Midbrain (tissue), 1 donor: ENCODE measurements around the gene NAT8L.

Source experiments
- DNase-seq: peaks from one replicate; lab custom pipeline; 2025; lab: John Stamatoyannopoulos, UW

The NAT8L gene

DNA sequence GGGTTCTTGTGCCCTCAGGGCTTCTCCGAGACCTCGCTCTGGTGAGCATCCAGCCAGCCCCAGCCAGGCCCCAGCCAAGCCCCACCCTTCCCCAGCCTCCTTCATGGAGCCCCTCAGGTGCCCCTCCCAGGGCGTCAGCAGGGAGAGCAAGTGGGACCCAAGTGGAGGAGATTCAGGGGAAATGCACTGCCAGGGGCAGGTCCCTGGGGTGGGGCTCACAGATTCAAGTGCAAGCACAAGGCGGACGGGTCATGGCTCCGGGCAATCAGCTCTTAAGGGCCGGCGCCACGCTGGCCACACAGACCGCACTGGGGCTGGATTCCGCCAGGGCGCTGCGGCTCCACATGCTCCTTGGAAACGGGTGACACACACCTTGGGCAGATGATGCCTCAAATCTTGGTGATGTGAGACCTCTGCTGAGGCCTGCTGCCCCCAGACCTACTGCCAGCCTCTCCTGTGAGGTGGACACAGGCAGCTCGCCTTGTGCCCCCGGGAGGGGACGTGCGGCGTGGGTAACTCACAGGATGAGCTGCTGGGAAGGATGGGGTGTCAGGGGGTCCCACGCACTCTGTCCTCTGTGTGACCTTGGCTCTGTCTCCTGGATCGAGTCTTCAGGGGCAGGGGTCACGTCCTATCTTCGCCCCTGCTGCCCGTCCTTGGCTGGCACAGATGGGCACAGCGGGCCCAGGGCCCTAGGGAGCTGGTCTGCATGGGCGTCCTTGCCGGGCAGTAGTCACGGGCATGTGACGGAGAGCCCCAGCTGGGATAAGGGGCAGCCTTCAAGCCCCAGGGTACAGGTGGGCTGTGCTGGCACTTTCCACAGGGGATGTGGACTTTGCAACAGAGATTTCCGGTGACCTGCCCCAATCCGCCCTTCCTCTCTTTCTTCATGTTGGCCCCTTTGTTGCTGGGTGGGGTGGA, 17.1 kb downstream of the NAT8L start:
- no peak for DNase-seq

DNA sequence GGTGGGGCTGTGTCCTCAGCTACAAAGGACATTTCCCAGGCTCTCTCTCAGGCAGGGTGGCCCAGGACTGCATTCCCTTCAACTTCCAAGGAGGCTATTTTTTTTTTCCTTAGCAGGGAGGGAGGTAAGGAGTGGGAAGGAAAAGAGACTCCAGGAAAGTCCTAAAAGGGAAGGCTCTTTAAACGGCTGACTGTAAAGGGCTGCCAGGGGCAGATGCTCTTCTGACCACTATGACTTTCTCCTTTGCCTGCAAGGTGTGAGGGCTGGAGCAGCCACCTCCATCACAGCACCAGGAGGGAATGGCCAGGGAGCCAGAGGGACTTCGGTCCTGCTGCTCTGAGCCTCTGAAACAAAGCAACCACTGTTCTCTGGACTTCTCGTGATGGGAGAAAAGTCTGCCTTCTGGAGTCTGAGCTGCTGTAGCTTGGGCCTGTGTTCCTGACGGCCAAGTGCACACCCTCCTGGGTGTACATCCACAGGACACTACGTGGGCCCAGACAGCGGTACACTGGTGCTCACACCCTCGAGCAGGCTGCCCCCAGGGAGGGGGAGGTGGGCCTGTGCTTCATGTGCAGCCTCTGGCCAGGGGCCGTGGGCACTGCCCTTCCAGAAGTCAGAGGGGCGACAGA, 17.9 kb downstream of the NAT8L start:
- DNase-seq: no peak

DNA sequence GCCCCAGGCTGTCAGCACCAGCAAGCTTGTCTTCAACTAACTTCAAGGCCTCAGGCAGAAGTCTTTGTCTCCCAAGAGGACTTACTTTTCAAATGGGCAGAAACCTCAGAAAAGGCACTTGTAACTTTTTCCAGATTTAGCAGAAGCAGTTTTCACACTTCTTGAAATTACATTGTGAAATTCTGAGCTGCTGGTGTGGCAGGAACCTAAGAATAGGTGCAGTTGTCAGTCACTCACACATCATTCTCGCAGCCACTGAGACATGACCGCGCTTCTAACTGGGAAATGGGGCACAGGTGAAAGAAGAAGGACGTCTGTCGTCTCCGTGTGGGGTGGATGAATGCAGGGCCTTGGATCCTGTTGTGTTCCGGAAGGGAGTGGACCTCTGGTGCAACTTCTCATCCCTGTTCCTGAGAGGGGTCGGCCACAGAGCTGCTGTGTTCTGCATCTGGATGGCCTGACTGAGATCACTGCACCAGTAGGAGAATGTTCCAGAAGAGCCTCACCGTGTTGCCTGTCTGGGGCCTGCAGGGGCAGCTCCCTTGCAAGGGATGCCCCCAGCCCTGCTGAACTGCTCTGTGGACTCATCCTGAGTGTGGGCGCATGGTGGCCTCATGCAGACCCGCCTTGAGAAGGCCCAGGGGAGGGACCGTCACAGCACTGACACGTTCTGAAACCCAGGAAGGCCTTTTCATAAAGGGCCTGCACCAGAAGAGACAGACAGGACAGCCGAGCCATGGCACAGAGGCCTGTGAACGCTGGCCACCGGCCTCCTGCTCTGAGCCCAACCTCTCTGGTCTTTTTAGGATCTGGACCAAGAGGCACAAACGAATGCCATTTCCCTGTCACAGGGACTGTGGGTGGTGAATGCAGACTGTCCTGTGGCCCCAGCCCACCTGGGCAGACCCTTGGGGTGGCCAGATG, 18.7 kb downstream of the NAT8L start:
- DNase-seq: no peak

DNA sequence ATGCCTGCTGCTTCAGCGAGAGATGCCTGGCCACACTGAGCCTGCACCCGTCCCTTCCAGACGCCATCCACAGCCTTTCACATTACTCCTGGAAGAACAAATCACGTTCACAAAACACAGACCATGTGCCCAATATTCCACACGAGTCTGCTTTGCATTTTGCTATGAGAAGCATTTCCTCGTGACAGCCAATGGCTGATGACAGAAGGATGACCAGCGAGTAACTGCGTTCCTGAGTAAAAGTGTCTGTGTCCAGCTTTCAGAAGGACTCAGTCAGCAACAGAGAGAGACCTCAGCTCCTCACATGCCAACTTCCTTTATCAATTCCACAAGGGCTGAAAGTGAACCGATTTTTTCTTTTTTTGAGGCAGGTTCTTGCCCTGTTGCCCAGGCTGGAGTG, 19.5 kb downstream of the NAT8L start:
- no peak for DNase-seq

DNA sequence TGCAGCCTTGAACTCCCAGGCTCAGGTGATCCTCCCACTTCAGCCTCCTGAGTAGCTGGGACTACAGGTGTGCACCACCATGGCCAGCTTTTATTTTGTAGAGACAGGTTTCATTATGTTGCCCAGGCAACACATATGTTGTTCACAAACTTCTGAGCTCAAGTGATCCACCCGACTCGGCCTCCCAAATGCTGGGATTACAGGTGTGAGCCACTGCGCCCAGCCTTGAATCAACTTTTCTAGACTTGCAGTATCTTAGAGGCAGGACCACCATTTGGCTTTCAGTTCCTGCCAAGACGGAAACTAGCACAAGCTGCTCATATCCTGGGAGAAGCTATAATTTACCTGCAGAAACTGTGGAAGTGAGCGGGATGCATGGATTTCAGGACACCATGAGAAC, 19.9 kb downstream of the NAT8L start:
- DNase-seq: no peak

DNA sequence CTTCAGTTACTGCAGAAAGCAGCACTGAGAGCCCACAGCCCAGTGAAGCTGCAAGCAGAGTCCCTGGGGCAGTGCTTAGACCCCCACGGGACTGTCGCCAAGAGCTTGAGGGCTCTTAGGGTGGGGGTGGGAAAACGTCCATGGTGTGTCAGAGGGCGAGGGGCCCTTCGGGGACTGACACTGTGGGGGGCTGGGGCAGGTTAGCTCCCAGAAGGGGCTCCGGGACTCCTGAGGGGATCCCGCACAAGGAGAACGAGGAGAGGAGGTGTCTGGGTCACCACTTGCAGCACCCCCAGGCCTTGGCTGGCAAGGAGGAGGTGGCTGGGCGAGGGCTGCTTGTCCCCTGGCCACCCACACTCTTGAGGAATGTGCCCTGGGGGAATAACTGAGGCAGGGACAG, 20.8 kb downstream of the NAT8L start:
- DNase-seq: no peak

DNA sequence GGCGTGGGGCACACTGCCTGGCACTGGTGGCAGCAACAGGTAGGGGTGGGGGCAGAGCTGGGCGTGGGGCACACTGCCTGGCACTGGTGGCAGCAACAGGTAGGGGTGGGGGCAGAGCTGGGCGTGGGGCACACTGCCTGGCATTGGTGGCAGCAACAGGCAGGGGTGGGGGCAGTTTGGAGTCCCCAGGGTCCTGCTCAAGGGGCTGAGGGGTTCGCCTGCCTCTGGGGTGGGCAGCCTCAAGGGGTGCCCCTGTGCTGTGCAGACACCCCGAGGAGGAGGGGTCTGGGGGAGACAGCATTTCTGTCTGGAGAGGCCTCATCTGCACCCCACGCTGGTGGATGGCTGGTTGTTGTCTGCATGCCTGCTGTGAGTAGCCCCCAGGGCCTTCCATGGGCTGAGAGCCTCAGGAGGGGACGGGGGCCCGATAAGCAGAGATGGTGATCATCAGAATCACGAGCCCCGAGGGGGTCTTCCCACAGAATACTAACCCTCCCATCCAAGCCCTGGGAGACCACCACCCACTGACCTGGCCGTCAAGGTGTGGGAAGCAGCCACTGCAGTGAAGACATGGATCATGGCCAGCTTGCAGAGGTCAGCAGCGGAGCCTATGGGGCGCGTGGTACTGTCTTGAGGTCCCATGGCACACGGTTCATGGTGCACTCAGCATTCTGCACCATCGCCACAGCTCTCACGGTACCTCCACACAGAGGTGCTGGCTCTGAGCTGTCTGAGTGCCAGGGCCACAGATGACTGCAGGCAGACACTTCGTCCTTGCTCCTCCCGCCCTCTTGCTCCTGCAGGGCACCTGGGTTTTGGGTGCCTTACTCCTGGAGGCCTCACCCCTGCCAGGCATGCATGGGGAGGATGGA, 21.5 kb downstream of the NAT8L start:
- no peak for DNase-seq

DNA sequence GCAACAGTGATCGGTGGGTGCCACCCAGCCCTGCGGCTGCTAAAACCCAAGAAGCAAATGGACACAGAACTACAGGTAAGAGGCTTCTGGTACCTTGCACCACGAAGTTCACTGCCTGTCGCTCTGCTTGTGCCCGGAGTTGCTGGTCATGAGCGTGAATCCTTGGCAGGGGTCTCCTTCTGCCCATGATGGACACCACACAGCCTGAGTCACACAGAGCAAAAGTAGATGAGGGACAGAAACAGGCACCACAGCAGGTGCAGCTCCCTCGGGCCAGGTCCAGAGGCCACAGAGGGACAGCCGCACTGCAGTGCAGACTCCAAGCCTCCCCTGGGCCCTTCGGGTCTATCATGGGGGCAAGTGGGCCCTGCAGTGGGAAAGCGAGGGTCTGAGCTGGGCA, 22.4 kb downstream of the NAT8L start:
- no peak for DNase-seq

DNA sequence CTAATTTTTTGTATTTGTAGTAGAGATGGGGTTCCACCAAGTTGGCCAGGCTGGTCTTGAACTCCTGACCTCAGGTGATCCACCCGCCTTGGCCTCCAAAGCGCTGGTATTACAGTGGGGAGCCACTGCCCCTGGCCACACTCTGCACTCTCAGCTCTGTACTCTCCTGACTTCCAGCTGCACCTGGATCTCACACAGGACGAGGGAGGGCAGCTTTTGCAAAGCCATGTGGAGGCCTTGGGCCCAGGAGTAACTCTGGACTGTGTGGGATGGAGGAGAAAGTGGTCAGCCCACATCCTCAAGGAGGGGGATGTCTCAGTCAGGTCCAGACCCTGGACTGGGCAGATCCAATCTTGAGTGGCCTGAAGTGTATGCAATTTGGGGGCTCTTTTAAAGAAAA, 23.0 kb downstream of the NAT8L start:
- no peak for DNase-seq

DNA sequence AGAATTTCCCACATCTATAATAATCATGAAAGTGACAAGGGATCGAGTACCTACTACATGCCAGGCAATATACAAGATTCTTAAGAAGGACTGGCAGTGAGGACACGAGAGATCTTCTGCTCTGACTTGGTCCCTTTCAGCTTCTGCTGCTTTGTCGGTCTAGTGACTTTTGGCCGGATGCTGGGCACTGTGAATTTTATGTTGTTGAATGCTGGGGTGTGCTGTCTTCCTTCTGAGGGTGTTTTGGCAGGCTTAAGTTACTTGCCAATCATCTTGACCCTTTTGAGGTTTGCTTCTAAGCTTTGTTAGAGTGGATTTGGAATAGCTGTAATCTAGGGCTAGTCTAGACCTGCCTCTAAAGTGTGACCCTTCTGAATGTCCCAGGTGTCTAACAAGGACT, 23.5 kb downstream of the NAT8L start:
- DNase-seq: no peak

DNA sequence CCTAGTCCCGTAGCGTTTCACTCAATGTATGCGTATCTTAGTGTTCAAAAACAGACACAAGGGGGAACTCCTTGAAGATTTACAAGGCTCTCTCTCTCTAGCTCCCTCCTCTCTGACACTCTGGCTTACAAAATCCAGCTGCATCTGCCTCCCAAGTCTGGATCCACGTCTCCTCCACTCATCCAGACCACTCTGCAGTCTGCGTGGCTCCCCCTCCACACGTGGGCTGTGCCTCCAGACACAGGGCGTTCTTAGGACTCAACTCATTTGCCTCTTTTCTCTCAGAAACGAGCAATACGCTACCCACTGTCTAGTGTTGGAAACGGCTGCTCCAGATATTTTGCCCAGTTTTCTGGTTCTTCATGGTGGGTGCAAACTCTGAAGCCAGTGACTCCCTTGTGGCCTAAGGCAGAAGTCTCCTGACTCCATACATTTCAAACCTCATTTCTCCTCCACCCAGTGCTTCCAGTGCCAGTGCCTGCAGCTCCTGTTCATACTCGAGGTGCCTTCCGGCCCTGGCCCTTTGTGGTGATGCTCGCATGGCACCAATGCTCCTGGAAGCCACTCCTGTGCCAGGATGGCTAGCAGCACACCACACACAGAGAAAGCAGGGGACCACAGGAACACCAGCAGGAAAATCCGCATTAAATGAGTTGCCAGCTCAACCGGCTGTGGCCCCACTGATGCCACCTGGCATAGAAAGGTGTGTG, 24.1 kb downstream of the NAT8L start:
- no peak for DNase-seq

DNA sequence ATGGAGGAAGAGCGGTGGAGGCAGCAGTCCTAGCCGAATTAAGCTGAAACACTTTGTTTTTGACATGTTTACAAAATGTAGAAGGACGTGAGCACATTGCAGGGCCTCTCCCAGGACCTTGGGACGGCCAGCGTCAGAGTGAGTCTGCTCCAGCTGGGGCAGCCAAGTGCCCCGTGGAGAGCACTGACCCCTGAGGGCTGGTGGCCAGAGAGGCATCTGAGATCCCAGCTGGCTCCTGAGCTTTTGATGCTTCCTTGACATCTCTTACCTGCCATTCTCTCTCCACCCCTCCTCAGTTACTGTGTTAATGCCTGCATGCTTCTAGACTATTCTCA, 24.7 kb downstream of the NAT8L start:
- no peak for DNase-seq

DNA sequence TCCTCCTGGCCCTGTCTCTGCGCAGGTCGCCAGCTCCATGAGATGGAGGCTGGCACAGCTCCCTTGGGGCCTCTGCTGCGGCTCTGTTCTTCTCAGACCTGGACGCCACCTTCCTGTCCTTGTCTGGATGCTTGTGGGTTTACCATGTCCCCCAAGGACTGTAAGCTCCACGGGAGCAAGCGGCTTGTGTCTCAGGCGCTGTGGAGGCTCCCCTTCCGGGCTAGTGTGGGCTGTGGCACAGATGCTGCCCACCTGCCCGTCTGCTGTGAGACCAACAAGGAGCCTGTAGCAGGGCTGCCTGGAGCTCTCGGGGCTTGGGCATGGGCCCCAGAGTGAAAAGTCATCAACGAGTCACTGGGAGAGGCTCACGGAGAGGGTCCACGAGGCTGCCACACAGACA, 25.2 kb downstream of the NAT8L start:
- DNase-seq: no peak

DNA sequence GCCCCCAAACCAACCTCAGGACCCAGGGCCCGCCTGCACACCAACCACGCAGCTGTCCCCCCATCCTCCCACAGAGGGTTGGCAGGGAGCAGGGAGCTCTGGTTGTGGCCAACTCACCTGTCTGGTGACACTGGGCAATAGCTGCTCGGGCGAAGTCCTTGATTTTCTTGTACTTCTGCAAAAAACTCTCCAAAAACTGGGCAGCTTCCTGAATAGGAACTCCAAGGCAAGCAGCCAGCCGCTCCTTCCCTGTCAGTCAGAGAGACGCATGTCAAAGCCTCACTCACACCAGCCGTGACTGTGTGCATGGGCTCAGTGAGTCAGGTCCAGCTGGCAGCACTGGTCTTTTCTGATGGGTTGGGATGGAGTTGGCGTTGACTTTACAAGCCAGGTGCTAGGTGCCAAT, 26.4 kb downstream of the NAT8L start:
- DNase-seq: no peak

DNA sequence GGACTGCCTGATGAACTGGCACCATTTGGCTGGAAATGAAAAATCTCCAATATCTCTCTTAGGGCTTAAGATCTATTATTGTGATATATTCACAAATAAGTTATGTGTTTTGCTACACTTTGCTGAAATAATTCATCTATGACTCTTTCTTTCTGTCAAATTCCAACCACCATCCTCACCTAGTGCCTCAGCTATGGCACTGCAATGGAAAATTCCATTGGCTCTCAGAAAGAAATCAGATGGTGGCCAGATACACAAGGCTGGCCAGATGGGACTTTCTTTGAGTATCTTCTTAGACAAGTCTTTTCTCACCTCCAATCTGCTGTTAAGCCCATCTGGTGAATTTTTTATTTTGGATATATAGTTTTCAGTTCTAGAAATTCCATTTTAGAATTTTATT, 28.0 kb downstream of the NAT8L start:
- DNase-seq: no peak

DNA sequence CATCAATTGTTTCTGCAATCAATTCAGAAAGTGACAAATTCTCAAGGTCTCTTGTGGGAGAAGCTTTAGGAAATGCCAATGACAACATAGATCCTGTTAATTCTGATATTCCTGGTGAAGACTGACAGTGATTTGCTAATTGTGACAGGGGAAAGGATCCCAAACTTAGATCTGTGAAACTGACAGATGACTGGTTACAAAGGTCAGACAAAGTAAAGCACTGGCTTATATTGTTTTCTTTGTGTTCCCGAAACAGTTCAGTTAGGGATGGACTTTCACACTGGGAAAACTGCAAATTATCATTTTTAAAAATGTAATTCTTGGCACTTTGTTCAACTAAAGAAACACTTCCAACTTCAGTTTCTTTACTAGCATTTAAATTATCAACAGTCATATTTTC, 30.1 kb downstream of the NAT8L start:
- DNase-seq: no peak

DNA sequence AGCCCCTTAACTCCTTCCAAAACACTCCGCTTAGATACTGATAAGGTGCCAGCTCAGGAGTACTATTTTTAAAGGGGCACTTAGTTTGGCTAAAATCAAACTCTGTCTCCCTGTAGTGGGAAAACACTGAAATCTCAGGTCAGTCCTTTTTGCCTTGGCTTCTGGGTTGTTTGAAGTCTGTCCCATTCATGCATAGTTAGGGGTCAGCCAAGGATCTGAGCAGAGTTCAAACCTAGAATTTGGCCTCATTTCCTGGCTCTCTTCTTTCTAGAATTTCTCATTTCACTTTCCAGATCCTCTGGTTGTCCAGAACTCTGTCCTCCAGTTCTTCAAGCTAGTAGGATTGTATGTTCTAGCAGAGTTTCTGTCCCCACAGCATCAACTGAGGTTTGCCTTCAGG, 31.5 kb downstream of the NAT8L start:
- DNase-seq: no peak

DNA sequence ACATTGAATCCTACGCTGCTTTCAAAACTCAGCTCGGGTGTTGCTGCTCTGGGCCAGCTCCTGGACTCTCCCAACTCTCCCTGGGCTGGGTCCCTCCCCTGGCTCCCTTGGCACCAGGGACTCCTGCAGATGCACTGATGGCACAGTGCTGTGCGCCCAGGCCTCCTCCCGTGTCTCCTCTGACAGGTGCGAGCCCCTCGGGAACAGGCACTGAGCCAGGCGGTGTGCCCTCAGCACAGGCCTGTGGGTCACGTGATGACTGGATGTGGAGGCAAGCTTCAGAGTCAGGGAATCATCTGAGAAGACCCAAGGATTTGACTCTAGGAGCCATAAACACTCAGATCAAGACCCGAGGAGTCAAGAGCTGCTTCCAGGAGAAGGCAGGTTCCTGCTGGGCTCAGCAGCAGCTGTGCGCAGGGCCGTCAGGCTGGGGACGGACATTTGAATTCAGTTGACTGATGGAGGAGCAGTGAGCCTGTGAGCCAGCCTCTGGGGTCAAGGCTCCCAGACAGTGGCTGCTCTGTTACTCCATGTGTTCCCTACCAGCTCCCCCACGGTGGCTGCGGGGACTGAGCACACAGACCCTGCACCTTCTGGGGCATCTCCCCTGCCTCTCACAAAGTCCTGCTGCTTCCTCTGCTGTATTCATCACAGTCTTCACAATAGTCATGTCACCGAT, 33.0 kb downstream of the NAT8L start:
- no peak for DNase-seq

DNA sequence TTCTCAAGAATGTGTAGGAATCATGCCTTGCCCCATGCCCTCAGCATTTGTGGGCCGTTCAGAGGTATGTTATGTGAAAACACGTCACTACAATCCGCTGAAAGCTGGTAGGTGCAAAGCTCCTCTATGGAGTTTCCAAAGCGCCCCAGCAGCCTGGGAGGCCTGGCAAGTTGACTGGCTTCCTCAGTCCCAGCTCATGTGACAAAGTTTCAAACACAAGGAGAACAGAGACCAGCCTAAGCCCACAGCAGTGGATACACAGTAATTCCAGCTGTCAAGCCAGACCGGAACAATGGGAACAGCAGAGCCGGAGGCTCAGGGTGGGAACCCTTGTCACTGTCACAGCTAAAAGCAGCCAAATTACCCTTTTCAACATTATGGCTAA, 33.5 kb downstream of the NAT8L start:
- DNase-seq: peak; percentile 22

DNA sequence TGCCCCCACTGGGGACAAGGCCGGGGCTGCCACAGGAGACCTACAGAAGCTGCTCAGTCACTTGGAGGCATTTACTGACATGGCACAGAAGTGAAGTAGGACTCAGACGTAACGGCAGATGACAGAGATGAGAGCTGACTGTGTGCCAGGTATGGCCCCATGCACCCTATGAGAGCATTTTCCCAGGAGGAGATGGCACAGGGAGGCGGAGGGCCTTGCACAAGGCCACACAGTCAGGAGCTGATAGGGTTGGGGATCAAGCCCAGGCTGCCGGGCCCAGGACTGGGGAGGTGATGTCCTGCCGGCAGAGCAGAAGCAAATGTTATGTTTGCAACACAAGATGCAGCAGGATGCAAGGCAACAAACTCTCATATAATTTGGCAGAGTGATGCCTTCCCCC, 34.1 kb downstream of the NAT8L start:
- no peak for DNase-seq

DNA sequence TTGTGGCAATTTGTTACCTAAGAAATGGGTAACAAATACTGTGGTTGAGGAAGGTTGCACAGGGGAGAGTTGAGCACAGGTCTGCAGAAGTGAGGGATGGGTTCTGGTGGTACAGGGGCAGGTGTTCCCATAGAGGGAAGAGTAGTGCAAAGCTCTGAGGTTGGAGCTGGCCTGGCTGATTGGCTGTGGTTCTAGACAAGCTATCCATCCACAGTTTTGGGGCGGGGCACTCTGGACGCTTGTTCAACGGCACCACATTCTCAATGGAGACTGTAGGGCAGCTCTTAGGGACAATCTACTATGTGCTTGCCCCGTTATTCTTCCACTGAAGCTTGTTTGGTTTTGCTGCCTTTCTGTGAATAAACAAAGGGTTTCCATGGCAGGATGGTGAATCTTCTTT, 35.4 kb downstream of the NAT8L start:
- DNase-seq: no peak
